HFFc6 (cell line): ENCODE results near the gene OSBPL10. TPM values are rescaled to one million over a fixed set of nuclear protein-coding genes. Genes with fewer than 3 reads are reported as not detected.

Experiments used
- DNase-seq: peaks from one replicate; pipeline ENCODE4 v3.0.0-alpha.2; 2018
- H3K27ac Mint-ChIP-seq: 2 replicates; pipeline ENCODE4 v1.8.0; 2020; ENCODE audit warnings: mild to moderate bottlenecking, mixed read lengths
- H3K27me3 Mint-ChIP-seq: 2 replicates; pipeline ENCODE4 v1.8.0; 2021; ENCODE audit warnings: mild to moderate bottlenecking, moderate library complexity, mixed read lengths; ENCODE audit not compliant: insufficient read depth
- H3K36me3 Mint-ChIP-seq: 2 replicates; pipeline ENCODE4 v1.8.0; 2021; ENCODE audit warnings: low read depth, mixed read lengths
- H3K4me1 Mint-ChIP-seq: 2 replicates; pipeline ENCODE4 v1.8.0; 2020; ENCODE audit warnings: low read depth, mixed read lengths
- H3K4me3 Mint-ChIP-seq: 2 replicates; pipeline ENCODE4 v1.8.0; 2020; ENCODE audit warnings: mild to moderate bottlenecking, moderate library complexity, mixed read lengths
- H3K9me3 Mint-ChIP-seq: 2 replicates; pipeline ENCODE4 v1.8.0; 2020; ENCODE audit warnings: mild to moderate bottlenecking, mixed read lengths
- total RNA-seq, 6 experiments: library from RNA; stranded (reverse); fragmentation: NEBNext Ultra II Directional; extraction: Animal tissue kit (Norgen Biotek cat#: 25700); gene quantifications; 2 replicates in 1 of 6; 3 replicates in 5 of 6; pipeline ENCODE4 v1.2.3, GENCODE V29; 2021
- TF ChIP-seq, protein P1 (sequence below): fragments of 200-600 bp; sonication (generic); IDR thresholded peaks from 2 replicates; pipeline ENCODE4 v1.5.0; 2021; ENCODE audit warnings: antibody characterized with exemption, mild to moderate bottlenecking

OSBPL10 gene
- total RNA-seq, 6 experiments from 2014 or later, result 7.3 to 8.9 (median 8.6) TPM

DNA sequence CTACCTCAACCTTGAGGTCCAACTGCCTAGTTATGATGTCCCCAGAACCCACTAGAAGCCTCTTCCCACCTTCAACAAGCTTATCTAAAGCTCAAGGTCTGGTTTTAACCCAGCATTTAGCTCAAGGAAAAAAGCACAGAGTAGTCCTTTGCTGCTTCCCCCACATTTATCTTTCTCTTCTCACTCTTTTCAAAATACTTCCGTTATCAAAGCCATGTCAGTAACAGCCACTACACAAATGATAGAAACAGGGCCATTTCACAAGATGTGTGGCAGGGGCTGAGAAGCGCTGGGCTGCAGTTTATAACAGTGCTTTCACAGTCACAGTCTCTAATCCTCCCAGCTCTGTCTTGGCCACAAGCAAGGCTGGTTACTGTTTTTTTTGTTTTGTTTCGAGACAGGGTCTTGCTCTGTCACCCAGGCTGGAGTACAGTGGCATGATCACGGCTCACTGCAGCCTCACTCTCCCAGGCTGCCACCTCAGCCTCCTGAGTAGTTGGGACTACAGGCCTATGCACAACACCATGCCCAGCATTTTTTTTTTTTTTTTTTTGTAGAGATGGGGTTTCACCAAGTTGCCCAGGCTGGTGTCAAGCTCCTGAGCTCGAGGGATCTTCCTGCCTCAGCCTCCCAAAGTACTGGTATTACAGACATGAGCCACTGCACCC lies 218.8 kb downstream of the OSBPL10 start:
- no peak overlapping the region for H3K27ac Mint-ChIP-seq
- TF ChIP-seq, protein P1, sequence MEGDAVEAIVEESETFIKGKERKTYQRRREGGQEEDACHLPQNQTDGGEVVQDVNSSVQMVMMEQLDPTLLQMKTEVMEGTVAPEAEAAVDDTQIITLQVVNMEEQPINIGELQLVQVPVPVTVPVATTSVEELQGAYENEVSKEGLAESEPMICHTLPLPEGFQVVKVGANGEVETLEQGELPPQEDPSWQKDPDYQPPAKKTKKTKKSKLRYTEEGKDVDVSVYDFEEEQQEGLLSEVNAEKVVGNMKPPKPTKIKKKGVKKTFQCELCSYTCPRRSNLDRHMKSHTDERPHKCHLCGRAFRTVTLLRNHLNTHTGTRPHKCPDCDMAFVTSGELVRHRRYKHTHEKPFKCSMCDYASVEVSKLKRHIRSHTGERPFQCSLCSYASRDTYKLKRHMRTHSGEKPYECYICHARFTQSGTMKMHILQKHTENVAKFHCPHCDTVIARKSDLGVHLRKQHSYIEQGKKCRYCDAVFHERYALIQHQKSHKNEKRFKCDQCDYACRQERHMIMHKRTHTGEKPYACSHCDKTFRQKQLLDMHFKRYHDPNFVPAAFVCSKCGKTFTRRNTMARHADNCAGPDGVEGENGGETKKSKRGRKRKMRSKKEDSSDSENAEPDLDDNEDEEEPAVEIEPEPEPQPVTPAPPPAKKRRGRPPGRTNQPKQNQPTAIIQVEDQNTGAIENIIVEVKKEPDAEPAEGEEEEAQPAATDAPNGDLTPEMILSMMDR, result no peak
- DNase-seq, result no peak
- no peaks in the 10 kb centered on the region for H3K9me3 Mint-ChIP-seq
- H3K4me1 Mint-ChIP-seq, result no peaks in the 10 kb centered on the region
- peaks cover 2% of the 10 kb centered on the region for H3K27me3 Mint-ChIP-seq
- H3K4me3 Mint-ChIP-seq, result no peak overlapping the region
- H3K36me3 Mint-ChIP-seq, result no peaks in the 10 kb centered on the region

DNA sequence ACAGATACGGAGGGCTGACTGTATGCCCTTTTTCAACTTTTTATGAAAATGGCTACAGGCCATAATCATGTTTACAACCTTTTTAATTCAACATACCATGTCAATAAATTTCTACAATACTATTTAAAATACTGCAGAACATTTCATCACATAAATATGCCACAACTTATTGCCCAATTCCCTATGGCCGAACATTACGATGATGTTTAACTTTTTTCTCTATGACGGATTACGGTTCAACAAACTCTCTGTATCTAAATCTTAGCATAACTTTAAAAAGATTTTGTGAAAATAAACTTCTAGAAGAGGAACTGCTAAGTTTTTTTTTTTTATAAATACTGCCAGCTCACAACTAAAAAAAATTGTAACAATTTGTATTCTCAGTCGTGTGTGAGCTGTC lies 220.4 kb downstream of the OSBPL10 start:
- DNase-seq, result no peak
- TF ChIP-seq, protein P1, result no peak
- Mint-ChIP-seq H3K27me3 (peaks cover 2% of the 10 kb centered on the region), H3K36me3 (no peaks in the 10 kb centered on the region), H3K27ac (no peak overlapping the region), H3K4me3 (no peak overlapping the region), H3K4me1 (no peaks in the 10 kb centered on the region), H3K9me3 (no peaks in the 10 kb centered on the region)

DNA sequence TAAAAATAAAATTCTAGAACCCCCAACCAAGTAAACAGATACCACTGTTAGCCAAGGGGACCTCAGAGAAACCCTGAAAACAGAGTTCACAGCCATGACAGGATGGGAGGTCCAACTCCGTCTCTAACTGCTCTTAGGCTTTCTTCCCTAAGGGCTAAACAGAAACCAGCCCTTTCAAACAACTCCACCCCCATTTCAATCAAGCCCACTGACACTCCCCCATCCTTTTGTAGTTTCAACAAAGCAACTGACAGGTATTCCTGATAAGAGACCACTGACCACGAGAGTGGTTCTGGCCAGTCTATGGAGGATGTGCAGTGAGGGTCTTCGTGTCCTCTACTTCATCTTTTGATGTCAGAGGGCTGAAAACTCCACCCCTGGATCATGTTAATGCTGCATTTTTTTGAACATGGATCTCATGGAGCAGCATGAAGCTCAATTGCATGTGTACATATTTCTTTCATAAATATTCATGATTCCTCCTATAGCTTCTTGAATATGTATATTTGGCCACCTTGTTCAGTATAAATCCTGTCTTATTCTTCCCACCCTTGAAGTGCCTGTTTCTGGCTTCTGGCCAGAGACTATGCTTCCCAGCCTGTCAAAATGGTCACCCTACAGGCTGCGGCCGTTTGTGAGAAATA lies 222.6 kb downstream of the OSBPL10 start:
- no peak overlapping the region for H3K4me3 Mint-ChIP-seq
- no peak overlapping the region for H3K27ac Mint-ChIP-seq
- DNase-seq, result no peak
- no peaks in the 10 kb centered on the region for H3K36me3 Mint-ChIP-seq
- no peaks in the 10 kb centered on the region for H3K9me3 Mint-ChIP-seq
- TF ChIP-seq, protein P1, result no peak
- H3K27me3 Mint-ChIP-seq, result peaks cover 2% of the 10 kb centered on the region
- H3K4me1 Mint-ChIP-seq, result no peaks in the 10 kb centered on the region

DNA sequence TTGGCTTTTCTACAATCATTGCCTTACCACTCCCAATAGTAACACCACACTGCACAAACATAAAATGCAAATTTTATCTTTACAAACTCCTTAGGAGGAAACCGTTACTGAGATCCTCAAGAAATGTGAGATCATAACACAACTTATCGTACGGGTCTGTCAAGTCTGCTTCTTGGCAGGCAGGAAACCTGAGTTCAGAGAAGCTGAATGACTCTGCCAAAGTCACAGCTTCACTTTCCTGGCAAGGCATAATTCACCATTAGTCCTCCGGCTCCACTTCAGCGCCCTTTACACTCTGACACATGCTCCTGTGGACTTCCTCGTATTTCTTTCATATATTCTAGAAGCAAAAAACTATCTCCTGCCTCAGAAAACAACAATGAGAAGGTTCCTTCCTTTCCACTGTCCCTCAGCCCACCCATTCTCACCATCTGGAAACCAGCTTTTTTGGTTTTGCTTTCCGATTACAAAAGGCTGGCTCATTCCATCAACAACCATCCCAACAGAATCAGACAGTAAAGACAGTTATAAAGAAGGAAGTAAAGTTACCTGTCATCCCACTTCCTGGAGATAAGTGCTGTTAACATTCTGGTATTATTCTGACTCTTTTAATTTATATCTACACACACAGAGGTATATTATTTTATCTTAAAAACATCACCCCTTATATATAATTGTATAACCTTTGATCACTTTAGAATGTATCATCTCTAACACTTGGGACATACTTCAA lies 225.0 kb downstream of the OSBPL10 start:
- H3K4me1 Mint-ChIP-seq, result no peaks in the 10 kb centered on the region
- no peaks in the 10 kb centered on the region for H3K36me3 Mint-ChIP-seq
- no peaks in the 10 kb centered on the region for H3K9me3 Mint-ChIP-seq
- H3K27ac Mint-ChIP-seq, result no peak overlapping the region
- H3K4me3 Mint-ChIP-seq, result no peak overlapping the region
- TF ChIP-seq, protein P1, result no peak
- DNase-seq, result no peak
- no peaks in the 10 kb centered on the region; the same call in none of the 2 replicates for H3K27me3 Mint-ChIP-seq

DNA sequence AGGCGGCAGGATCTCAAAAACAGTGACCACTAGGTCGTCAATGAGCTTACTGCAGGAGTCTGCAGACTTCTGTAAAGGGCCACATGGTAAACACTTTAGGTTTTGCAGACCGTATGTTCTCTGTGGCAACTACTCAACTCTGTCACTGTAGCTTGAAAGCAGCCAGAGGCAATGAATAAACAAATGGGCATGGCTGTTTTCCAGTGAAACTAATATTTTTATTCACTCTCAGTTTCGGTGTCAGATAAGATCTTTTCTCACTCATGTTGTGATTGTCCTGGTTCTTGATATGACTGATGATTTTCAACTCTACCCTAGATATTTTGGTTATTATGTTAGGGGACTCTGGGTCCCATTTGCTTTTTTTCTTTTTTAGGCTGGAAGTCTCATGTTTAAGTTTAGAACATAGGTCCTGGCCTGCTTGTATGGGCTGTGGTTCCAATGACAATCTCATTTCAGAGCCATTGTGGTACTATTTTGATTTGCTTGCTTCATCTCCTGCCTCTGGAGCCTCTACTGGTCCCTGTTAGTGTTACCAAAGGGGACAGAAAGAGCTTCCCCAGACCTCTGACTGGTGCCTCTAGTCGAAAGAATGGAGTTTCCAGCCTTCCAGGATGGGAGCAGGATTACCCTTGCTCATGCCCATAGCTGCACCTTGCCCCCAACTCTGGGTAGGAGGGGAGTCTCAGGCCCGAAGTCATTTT lies 226.3 kb downstream of the OSBPL10 start:
- no peak for DNase-seq
- Mint-ChIP-seq H3K4me1 (no peaks in the 10 kb centered on the region), H3K27ac (no peak overlapping the region), H3K27me3 (no peaks in the 10 kb centered on the region; the same call in 1 of the 2 replicates), H3K9me3 (no peaks in the 10 kb centered on the region), H3K4me3 (no peak overlapping the region), H3K36me3 (no peaks in the 10 kb centered on the region)
- TF ChIP-seq, protein P1, result no peak
